Fibroblast of gingiva (primary cell): ENCODE results near the gene MYH6.

Experiments used
- DNase-seq: peaks from one replicate; pipeline ENCODE4 v3.0.0-alpha.2; 2011; ENCODE audit warnings: low read depth

MYH6 gene

DNA sequence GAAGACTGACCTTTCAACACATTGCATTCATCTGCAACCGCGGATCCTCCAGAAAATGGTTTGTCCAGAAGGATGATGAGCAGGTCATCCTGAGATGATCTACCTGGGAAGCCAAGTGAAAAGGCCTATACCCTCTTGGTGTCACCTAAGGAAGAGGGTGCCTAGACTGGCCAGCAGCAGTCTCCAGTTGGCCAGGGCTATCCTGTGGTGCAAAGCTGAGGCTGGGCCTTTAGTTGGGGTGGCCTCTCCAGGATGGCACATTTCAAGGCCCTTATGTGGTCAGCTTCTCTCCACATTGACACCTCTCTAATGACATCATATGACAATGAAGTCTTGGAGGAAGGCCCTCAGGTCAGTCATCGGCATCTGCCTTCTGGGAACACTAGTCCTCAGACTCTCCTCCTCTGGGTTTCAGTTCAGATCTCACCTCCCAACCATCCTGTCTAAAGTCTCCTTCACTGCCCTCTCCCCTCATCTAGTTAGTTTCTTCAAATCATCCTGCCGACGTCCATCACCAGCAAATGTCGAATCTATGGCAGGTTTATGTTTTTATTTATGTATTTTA is 52.1 kb downstream of the MYH6 start:
- DNase-seq: no peak

DNA sequence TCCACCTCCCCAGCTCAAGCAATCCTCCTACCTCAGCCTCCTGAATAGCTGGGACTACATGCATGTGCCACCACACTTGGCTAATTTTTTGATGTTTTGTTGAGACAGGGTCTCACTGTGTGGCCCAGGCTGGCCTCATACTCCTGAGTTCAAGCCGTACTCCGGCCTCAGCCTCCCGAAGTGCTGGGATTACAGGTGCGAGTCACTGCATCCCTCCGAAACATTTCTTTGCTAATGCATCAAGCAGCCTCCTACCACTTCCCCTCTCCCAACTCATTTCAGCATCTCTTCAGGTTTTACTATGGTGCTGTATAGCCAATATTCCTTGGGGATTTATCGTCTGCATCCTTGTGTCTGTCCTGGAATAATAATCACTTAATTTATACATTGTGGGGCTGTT is 53.1 kb downstream of the MYH6 start:
- DNase-seq: no peak

DNA sequence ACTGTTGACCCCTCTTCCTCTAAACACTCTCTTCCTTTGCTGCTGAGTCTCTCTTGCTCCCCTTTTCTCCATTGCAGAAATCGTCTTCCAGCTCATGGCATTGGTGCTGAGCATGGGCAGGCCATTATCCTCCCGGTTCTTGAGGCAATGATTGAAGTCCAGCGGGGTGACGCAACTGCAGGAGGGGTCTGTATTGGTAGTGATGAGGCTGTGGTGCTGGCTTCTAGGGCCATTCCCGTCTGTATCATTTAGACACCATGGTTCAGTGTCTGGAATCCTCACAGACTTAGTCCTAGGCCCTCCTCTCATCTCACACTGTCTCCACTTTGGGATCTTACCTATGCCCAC is 54.7 kb downstream of the MYH6 start:
- no peak for DNase-seq

DNA sequence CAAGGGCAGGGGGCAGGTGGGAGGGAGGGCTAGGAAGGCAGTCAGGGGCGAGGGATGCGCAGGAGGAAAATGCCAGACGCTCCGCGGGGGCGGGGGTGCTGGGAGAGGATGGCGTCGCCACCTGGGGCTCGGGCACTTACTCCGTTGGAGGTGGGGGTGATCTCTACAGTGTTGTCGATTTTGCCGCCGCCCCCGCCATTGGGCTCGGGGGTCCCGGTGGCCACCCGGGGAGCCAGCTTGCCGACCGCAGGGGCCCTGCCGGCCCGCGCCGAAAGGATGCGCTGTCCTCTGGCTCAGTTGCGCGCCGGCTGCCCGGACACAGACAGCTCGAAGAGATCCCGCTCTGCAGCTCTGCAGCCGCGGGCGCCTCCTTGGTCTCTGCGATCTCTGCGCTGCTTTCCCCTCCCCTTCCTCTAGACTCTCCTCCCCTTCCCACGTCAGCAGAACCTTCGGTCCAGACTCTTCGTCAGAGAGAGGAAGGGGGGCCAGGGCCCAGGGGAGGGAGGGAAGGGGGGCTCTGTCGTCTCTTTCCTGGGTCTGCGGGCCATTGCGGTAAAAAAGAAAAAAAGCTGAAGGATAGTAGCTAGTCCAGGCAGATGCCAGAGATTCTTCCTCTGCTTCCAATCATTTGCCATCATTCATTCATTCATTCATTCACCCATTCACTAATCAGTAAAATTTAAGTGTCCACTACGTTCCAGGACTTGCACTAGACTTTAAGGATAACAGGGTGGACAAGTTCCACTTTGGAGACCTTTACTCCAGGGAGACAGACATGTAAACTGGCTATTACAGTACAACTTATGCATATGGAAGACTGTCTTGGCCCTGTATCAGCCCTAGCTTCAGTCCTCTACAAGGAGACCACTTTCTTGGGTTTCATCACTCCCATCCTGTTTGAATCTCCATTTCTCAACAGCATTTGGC is 55.3 kb downstream of the MYH6 start, which contains the start of gene SLC22A17:
SLC22A17 (minus strand) TSS at position 382 of the 927 bp plus-strand sequence.
- DNase-seq: peak; percentile 80

DNA sequence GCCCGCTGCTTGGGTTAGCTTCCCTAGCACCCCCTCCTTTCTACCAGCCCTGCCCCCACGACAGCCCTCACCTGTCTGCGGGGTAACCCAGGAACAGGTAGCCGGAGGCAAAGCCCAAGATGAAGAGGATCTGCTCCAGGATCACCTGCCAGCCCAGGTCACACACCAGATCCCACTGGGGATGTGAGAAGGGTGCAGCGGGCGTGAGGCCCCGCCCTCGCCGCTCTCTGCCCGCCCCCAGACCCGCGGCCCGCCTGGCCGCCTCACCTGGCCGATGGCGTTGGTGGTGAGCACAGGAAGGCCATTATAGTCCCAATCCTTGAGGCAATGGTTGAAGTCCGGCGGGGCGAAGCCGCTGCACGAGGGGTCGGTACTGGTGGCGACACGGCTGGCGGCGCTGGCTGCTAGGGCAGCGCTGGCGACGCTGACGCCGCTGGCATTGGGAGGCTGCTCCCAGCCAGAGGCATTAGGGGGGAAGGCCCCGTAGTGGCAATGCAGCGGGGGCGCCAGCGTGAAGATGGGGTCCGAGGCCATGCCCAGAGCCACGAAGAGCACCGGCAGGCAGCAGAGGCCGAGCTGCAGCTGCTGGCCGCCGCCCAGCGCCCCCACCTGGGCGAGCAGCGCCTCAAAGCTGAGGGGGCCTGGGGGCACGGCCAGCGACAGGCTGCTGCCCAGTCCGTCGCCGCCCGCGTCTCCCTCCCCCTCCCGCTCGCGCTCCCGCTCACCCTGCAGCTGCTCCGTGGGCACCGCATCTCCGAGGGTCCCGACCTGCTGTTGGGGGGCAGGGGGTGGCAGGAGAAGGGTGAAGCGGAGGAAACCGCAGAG is 56.2 kb downstream of the MYH6 start:
- DNase-seq: no peak

DNA sequence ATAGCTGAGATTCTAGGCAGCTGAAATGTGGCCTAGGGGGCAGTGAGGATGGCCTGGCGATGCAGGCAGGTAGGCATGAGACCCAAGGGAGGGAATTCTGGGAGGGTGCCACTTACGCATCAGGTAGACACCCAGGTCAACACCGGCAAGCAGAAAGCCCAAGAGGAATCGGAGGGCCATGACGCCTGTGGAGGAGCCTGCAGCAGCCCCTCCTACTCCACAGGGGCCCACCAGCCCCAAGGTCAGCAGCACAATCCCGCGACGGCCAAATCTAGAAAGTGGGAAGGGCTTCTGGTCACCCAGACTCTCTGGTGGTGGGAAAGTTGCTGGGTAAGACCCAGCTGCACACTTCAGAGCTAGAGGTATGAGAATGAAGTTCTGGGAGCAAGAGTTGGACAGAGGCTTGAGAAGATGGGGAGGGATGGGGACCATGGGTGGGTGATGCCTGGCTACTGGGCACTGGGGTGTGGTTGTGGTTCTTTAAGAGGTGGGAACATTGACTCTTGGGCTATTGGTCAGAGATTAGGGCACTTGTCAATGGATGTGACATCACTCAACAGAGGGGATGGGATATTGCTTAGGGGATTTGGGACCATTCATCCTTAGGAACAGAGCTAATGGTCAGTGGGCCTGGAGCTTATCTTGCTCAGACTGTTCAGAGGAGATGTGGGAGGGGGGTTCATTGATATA is 58.8 kb downstream of the MYH6 start:
- DNase-seq: no peak

DNA sequence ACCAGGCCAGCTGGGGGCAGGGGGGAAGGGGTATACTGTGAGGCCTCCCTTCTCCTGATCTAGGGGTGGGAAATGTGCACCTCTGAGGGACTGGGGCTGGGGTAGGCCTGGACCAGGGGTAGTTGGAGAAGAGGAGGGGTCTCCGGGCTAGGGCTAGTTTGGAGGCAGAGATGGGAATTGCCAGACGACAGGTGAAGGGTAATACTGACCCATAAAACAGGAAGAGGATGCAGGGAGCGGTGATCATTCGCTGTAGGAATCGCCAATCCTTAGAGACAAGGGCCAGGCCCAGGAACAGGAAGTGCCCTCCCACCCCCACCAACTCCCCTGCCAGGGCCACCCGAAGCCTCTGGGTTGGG is 59.8 kb downstream of the MYH6 start:
- no peak for DNase-seq

DNA sequence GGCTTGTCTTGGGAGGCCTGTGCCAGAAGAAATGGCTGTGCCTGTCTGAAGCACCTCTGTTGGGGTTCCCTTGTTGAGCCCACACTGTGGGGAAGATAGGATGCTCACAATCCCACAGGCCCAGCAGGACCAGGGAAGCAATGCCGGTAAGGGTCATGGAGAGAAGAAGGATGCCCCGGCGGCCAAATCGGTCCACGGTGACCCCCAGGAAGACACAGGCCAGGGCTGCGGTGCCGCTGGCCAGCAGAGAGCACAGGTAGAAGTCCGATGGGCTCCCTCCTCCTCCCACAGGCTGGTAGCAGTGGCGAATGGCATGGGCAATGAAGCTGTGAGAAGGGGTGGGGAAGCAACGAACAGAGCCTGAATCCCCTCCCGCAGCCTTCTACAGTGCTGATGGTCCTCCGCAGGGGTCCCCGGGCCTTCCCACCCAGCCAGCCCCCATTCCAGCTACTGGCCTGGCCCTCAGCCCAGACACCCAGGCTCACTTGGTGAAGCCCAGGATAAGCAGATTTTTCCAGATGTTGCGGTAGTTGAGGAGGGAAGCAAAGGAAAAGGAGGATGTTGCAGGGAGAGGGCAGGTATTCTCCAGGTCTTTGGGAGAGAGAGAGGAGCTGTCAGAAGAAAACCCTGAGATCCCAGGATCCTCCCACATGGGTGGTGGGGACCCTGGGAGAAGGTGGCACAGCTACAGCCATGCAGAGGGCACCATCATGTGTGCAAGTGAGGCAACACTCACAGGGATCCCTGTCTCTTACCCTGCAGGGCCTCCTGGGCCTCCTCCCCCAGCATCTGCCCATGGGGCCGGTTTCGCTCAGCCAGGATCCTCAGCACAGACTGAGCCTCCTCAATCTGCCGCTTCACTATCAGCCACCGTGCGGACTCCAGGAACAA is 60.4 kb downstream of the MYH6 start:
- no peak for DNase-seq

DNA sequence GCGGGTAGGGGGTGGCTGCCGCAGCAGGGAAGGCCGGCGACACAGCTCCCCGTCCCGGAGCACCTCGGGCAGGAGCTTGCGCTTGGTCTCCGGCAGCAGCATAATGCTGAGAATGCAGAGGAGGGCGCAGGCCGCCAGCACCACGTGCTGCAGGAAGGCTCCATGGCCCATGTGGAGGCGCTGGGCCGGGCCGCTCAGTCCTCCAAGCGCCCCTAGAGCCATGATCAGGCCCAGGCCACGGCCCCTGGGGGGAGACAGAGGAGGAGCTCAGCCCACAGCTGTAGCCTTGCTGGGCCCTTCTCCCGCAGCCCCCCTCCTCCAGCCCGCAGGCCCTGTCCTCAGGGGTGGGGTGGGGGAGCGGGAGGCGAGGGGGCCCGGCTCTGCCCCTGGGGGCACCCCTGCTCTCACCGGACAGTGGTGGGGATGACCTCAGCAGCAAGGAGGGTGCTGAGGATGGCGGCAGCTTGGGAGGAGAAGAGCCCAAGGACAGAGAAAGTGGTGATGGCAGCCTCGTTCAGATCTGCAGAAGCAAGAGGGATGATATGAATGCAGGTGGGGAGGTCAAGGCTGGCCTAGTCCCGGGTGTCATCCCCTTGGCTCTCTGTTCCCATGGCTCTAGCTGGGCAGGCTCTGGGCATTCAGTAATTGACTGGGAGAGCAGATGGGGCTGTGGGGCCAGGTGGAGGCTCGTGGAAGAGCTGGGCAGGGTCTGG is 61.2 kb downstream of the MYH6 start:
- DNase-seq: no peak

DNA sequence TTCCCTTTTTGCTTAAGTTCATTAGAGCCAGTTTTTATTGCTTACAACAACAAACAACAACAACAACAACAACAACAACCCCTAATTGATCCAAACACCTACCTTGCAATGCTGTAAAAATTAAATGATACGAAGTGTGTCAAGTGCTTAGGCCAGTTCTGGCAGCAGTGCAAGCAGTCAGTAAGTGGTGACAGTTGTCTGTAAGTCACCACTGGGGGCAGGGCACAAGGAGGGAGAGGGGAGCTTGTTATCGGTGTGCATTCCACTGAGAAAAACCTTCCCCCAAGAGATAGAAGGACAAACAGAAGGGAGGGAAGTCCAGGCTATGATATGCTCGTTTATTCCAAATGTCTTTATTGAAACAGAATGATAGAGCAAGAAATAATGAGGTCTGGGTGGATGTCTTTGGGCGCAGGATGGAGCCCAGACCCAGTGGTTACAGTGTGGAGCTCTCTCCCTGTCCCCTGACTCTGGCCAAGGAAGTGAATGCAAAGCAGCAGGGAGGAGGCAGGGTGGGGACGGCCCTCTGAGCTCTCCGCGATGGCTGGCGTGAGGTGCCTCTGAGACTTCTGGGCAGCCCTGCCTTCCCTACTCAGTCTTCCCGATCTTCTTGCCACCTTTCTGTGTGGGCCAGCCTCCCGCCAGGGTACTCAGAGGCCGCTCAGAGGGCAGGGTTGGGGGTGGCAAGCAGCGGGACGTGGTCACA is 61.9 kb downstream of the MYH6 start:
- no peak for DNase-seq

DNA sequence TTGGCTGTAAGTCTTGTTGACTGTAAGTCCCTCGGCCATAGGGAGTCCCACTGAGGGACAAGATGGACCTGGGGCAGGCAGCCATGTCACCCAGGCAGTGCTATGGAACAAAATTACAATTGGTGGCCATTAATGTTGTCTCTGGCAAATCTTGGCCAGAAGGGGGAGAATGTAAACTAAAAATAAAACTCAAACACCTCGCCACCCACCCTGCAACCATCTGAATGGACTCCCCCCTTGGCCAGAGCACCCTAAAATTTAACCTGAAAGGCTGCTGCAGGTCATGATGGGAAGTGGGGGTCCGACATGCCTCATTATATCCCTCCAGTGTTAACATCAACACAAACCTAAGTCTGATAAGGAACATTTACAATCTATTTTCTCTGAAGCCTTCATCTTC is 63.6 kb downstream of the MYH6 start:
- DNase-seq: no peak

DNA sequence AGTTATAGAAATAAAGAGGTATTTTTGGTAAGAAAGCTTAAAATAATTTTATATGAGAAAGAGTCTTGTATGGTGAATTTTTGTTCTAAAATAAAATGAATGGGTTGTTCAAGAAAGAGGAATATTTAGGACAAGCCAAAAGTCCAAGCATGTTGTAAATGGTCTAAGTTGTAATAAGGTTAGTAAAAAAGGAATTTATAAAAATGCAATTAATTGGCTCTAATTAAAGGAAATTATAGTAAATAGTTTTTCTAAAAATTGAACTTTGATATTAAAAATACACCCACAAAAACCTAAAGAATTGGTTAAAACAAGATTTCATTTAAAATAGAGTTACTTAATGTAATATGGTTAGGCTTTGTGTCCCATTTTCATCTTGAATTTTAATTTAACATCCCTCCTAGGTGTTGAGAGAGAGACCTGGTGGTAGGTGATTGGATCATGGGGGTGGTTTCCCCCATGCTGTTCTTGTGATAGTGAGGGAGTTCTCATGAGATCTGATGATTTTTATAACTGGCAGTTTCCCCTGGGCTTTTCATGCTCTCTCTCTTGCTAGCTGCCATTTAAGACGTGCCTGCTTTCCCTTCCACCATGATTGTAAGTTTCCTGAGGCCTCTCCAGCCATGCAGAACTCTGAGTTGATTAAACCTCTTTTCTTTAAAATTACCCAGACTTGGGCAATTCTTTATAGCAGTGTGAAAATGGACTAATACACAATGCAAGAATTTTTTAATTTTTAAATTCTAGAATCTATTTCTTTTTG is 68.4 kb downstream of the MYH6 start:
- no peak for DNase-seq

DNA sequence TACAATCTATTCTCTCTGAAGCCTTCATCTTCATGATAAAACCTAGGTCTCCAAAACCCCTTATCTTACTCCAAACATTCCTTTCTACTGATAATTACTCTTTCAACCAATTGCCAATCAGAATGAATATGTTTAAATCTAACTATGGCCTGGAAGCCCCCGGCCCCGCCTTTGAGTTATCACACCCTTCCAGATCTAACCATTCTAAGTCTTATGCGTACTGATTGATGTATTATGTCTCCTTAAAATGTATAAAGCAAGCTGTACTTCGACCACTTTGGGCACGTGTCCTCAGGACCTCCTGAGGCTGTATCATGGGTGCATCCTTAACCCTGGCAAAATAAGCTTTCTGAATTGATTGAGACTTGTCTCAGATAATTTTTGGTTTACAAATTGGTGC is 72.5 kb downstream of the MYH6 start:
- DNase-seq: no peak
